IMR-90 (cell line): Measurements from ENCODE around the gene IL18RAP. TPM values are rescaled to one million over a fixed set of nuclear protein-coding genes. Genes with fewer than 3 reads are reported as not detected.

Experiments
- ATAC-seq: fragments of 200-7000 bp; cut with Tn5 transposase; 2 replicates; pipeline ENCODE4 v1.9.1; 2020; ENCODE audit warnings: low read depth, mild to moderate bottlenecking, moderate library complexity
- BruUV-seq: library from RNA; stranded (reverse); fragments of 400-500 nt; replicated peaks from 2 replicates; lab custom pipeline; 2021; lab: Mats Ljungman, UMichigan
- CTCF ChIA-PET: fragments of 300-600 bp; formaldehyde crosslinking; extraction: SDS; loops from one replicate; lab custom pipeline; 2021; ENCODE audit warnings: antibody characterized with exemption; lab: Yijun Ruan, JAX
- POLR2A ChIA-PET: fragments of 300-600 bp; sonication (Branson Sonifier 250); formaldehyde crosslinking; loops from one replicate; lab custom pipeline; 2022; ENCODE audit warnings: antibody characterized with exemption; ENCODE audit not compliant: unreplicated experiment; lab: Charles Lee
- DNase-seq: peaks from one replicate; pipeline ENCODE4 v3.0.0; 2013
- H2AFZ ChIP-seq: replicated peaks from 2 replicates; pipeline ENCODE3; 2013; ENCODE audit warnings: low read length, mild to moderate bottlenecking; ENCODE audit not compliant: poor library complexity
- H2AK5ac ChIP-seq: 2 replicates; pipeline ENCODE4 v1.6.1; 2013; ENCODE audit warnings: low read depth, low read length, inconsistent platforms
- H2AK9ac ChIP-seq: replicated peaks from 2 replicates; pipeline ENCODE3; 2013; ENCODE audit warnings: mild to moderate bottlenecking, low read depth, low read length, moderate library complexity; ENCODE audit not compliant: poor library complexity
- H2BK120ac ChIP-seq: 2 replicates; pipeline ENCODE4 v1.6.1; 2013; ENCODE audit warnings: low read depth, low read length, inconsistent platforms
- H2BK15ac ChIP-seq: 3 replicates; pipeline ENCODE4 v1.6.1; 2013; ENCODE audit warnings: low read depth, low read length, inconsistent platforms
- H2BK20ac ChIP-seq: 2 replicates; pipeline ENCODE4 v1.6.1; 2013; ENCODE audit warnings: low read depth, mild to moderate bottlenecking, inconsistent platforms, low read length, moderate library complexity
- H2BK5ac ChIP-seq: 2 replicates; pipeline ENCODE4 v1.6.1; 2013; ENCODE audit warnings: mild to moderate bottlenecking, low read depth, low read length, inconsistent platforms; ENCODE audit not compliant: poor library complexity, severe bottlenecking
- H3K14ac ChIP-seq: replicated peaks from 2 replicates; pipeline ENCODE4 v1.6.1; 2013; ENCODE audit warnings: low read depth, low read length, inconsistent platforms
- H3K18ac ChIP-seq: 2 replicates; pipeline ENCODE4 v1.6.1; 2013; ENCODE audit warnings: low read depth, low read length, control low read depth
- H3K23ac ChIP-seq: 2 replicates; pipeline ENCODE4 v1.6.1; 2013; ENCODE audit warnings: low read depth, low read length, inconsistent platforms
- H3K27ac ChIP-seq: 2 replicates; pipeline ENCODE4 v1.5.1; 2013; ENCODE audit warnings: mild to moderate bottlenecking, control low read depth, low read length; ENCODE audit not compliant: insufficient read depth
- H3K27me3 ChIP-seq: 2 replicates; pipeline ENCODE4 v1.6.1; 2013; ENCODE audit warnings: low read length; ENCODE audit not compliant: control insufficient read depth, insufficient read depth
- H3K36me3 ChIP-seq: 2 replicates; pipeline ENCODE4 v1.6.1; 2013; ENCODE audit warnings: low read length, mixed read lengths; ENCODE audit not compliant: control insufficient read depth, insufficient read depth
- H3K4ac ChIP-seq: 2 replicates; pipeline ENCODE4 v1.6.1; 2013; ENCODE audit warnings: low read depth, low read length, inconsistent platforms
- H3K4me1 ChIP-seq: 2 replicates; pipeline ENCODE4 v1.6.1; 2013; ENCODE audit warnings: low read length, mixed read lengths; ENCODE audit not compliant: control insufficient read depth, insufficient read depth
- H3K4me2 ChIP-seq: 2 replicates; pipeline ENCODE4 v1.6.1; 2013; ENCODE audit warnings: low read depth, mild to moderate bottlenecking, control low read depth, low read length, moderate library complexity
- H3K4me3 ChIP-seq: 2 replicates; pipeline ENCODE4 v1.5.1; 2013; ENCODE audit warnings: low read depth, mild to moderate bottlenecking, control low read depth, low read length, moderate library complexity; ENCODE audit not compliant: insufficient read depth
- H3K56ac ChIP-seq: 2 replicates; pipeline ENCODE4 v1.6.1; 2013; ENCODE audit warnings: low read length, inconsistent platforms; ENCODE audit not compliant: insufficient read depth; ENCODE audit errors: extremely low read depth
- H3K79me1 ChIP-seq, 2 experiments: 2 replicates each; pipeline ENCODE4 v1.6.1; 2013; ENCODE audit warnings: low read length in 2 of 2, inconsistent platforms in 1 of 2, low read depth in 1 of 2
- H3K9ac ChIP-seq: 2 replicates; pipeline ENCODE4 v1.6.1; 2013; ENCODE audit warnings: low read depth, low read length, control low read depth
- H3K9me1 ChIP-seq: 2 replicates; pipeline ENCODE4 v1.6.1; 2013; ENCODE audit warnings: low read length, inconsistent platforms; ENCODE audit not compliant: insufficient read depth
- H3K9me3 ChIP-seq: 2 replicates; pipeline ENCODE4 v1.6.1; 2013; ENCODE audit warnings: low read length; ENCODE audit not compliant: control insufficient read depth, insufficient read depth
- H4K20me1 ChIP-seq: 2 replicates; pipeline ENCODE4 v1.6.1; 2013; ENCODE audit warnings: low read length, inconsistent platforms; ENCODE audit not compliant: insufficient read depth
- H4K5ac ChIP-seq: 2 replicates; pipeline ENCODE4 v1.6.1; 2013; ENCODE audit warnings: mild to moderate bottlenecking, low read depth, low read length, control low read depth
- H4K8ac ChIP-seq, 2 experiments: 2 replicates each; pipeline ENCODE4 v1.6.1; 2013; ENCODE audit warnings: low read depth in 2 of 2, low read length in 2 of 2, control low read depth in 1 of 2, inconsistent platforms in 1 of 2
- H4K91ac ChIP-seq: 2 replicates; pipeline ENCODE4 v1.6.1; 2013; ENCODE audit warnings: low read depth, low read length, inconsistent platforms; ENCODE audit not compliant: insufficient read depth
- FOS ChIP-seq: fragments of 150-350 bp; IDR thresholded peaks from 2 replicates; pipeline ENCODE4 v1.6.1; 2016; ENCODE audit warnings: low read depth, low read length
- MAFK ChIP-seq: IDR thresholded peaks from 2 replicates; pipeline ENCODE4 v1.6.1; 2012; ENCODE audit warnings: low read depth, low read length, improper control_type of control experiment
- MXI1 ChIP-seq: IDR thresholded peaks from 2 replicates; pipeline ENCODE4 v1.6.1; 2012; ENCODE audit warnings: low read depth, mild to moderate bottlenecking, low read length, moderate library complexity, borderline replicate concordance
- NFE2L2 ChIP-seq: fragments of 150-350 bp; IDR thresholded peaks from 2 replicates; pipeline ENCODE4 v1.6.1; 2016; ENCODE audit warnings: low read depth, mild to moderate bottlenecking, low read length
- POLR2A ChIP-seq: IDR thresholded peaks from 2 replicates; pipeline ENCODE4 v1.6.1; 2012; ENCODE audit warnings: mild to moderate bottlenecking, low read depth, low read length
- SMC3 ChIP-seq: fragments of 150-350 bp; IDR thresholded peaks from 2 replicates; pipeline ENCODE4 v1.6.1; 2016; ENCODE audit warnings: low read depth, mild to moderate bottlenecking, antibody characterized with exemption, low read length, moderate library complexity
- WGBS, 2 experiments: methylation state at CpG; one replicate each; pipeline versions ENCODE4 v1.1.5 to v1.1.7; 2013; ENCODE audit warnings: missing lambda C conversion rate in 2 of 2; ENCODE audit not compliant: insufficient read length in 1 of 2; ENCODE audit errors: extremely low coverage in 2 of 2; 5-methylcytosine and 5-hydroxymethylcytosine counted together
- dilution Hi-C: fragments of 300-500 bp; cut with HindIII; formaldehyde crosslinking; loops from one replicate; pipeline ENCODE4 v1.14.3; 2018; ENCODE audit warnings: low sequenced_read_pairs; ENCODE audit not compliant: unreplicated experiment
- in situ Hi-C: fragments of 300-500 bp; cut with MboI; formaldehyde crosslinking; loops from 3 replicates; pipeline ENCODE4 v1.14.3; 2019; ENCODE audit warnings: low sequenced_read_pairs, inconsistent platforms, mixed read lengths
- intact Hi-C: fragments of 100-400 bp; cut with micrococcal nuclease; formaldehyde crosslinking; loops from 2 replicates; pipeline ENCODE4 v1.10.0; 2022
- polyA plus RNA-seq, 3 experiments: library from polyadenylated mRNA; depleted of rRNA; stranded (reverse); fragments of >200 nt; gene quantifications; 2 replicates each; pipeline ENCODE4 v1.2.3, GENCODE V29; 2012; ENCODE audit warnings: low replicate concordance in 1 of 3
- total RNA-seq: library from RNA; depleted of rRNA; stranded (reverse); fragments of >200 nt; gene quantifications from 2 replicates; pipeline ENCODE4 v1.2.3, GENCODE V29; 2012
- TF ChIP-seq, protein P1 (sequence below): conservative IDR thresholded peaks from 2 replicates; pipeline ENCODE4 v1.5.1; 2012; ENCODE audit warnings: mild to moderate bottlenecking, low read depth, low read length, improper control_type of control experiment

Gene IL18RAP
- total and polyA plus RNA-seq, 2 of the 4 experiments (the other 2 are of a cell fraction) = not detected

- POLR2A ChIA-PET = no interaction called here
- BruUV-seq = no TSS peak
- no peak for ATAC-seq
Observed at GRCh38 chr2:102410952-102411351, 12.0 kb upstream of the IL18RAP start.

More at GRCh38 chr2:102410952-102411351, 12.0 kb upstream of the IL18RAP start:
- no peak overlapping the region for H2BK120ac ChIP-seq
- no peak overlapping the region for H3K14ac ChIP-seq
- no peak overlapping the region for H2AFZ ChIP-seq
- no peaks in the 10 kb centered on the region for H3K79me1 ChIP-seq
- H3K18ac ChIP-seq = no peak overlapping the region
- no peak overlapping the region for H4K8ac ChIP-seq
- H2BK5ac ChIP-seq = no peak overlapping the region
- dilution Hi-C loops = no loop called here
- no peak overlapping the region for H2BK20ac ChIP-seq
- H2AK5ac ChIP-seq = no peak overlapping the region
- H4K20me1 ChIP-seq = no peaks in the 10 kb centered on the region
- whole genome bisulfite sequencing, 2 experiments = no CpG with 5 or more reads among the region's 3 CpGs
- no peak overlapping the region for H2BK15ac ChIP-seq
- H3K9me1 ChIP-seq = no peaks in the 10 kb centered on the region
- H3K9me3 ChIP-seq = peaks cover 9% of the 10 kb centered on the region; the same call in 1 of the 2 replicates
- no peak overlapping the region for H3K4me2 ChIP-seq
- no peak for DNase-seq
- no peak overlapping the region for H3K27ac ChIP-seq
- TF ChIP-seq FOS (no peak), MAFK (no peak), MXI1 (no peak), SMC3 (no peak), NFE2L2 (no peak), POLR2A (no peak)
- TF ChIP-seq, protein P1, sequence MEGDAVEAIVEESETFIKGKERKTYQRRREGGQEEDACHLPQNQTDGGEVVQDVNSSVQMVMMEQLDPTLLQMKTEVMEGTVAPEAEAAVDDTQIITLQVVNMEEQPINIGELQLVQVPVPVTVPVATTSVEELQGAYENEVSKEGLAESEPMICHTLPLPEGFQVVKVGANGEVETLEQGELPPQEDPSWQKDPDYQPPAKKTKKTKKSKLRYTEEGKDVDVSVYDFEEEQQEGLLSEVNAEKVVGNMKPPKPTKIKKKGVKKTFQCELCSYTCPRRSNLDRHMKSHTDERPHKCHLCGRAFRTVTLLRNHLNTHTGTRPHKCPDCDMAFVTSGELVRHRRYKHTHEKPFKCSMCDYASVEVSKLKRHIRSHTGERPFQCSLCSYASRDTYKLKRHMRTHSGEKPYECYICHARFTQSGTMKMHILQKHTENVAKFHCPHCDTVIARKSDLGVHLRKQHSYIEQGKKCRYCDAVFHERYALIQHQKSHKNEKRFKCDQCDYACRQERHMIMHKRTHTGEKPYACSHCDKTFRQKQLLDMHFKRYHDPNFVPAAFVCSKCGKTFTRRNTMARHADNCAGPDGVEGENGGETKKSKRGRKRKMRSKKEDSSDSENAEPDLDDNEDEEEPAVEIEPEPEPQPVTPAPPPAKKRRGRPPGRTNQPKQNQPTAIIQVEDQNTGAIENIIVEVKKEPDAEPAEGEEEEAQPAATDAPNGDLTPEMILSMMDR = no peak
- intact Hi-C loops = no loop called here
- no peak overlapping the region for H4K91ac ChIP-seq
- CTCF ChIA-PET = no interaction called here
- no peak overlapping the region for H3K4ac ChIP-seq
- H3K36me3 ChIP-seq = no peaks in the 10 kb centered on the region
- H3K56ac ChIP-seq = no peak overlapping the region
- H3K27me3 ChIP-seq = peaks cover 2% of the 10 kb centered on the region; the same call in 1 of the 2 replicates
- H2AK9ac ChIP-seq = no peak overlapping the region
- H3K4me3 ChIP-seq = no peak overlapping the region
- no peak overlapping the region for H4K5ac ChIP-seq
- no peaks in the 10 kb centered on the region for H3K4me1 ChIP-seq
- no peak overlapping the region for H3K23ac ChIP-seq
- in situ Hi-C loops = no loop called here
- no peak overlapping the region for H3K9ac ChIP-seq
